ENCODE data around the gene MAN1C1.

DNA sequence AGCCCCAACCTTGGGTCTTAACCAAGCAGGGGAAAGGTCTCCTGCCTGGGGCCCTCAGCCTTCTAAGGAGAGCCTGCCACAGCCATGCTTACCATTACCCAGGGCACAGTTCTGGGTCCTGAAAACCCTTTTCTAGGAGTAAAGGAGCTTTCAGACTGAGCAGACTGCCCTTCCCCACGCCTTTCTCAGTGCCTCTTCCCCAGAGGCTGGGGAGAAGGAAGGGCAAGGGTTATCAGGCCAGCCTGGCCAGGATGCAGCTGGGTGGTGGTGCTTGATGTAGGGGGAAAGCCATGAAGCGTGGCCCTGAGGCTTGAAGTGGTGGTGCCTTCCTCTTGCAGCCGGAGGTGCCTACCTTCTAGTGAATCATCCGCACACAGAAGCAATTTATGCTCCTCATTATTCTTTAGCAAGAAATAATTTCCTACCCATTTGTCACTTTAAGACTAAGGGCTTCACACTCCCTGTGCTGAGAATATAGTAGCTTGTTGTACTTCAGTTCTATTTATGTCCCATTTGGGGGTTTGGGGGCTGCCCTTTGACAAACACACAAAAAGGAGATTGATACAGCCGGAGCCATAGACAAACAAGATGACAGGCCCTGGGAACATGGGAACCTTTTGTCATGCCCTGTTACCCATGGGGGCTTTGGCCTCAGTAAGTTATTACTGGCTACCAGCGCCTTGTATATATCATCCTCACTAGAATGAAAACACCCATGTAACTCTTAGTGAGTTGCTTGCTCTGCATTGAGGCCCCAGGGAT, 40.7 kb downstream of the MAN1C1 start:
- TF ChIP-seq, protein P1, sequence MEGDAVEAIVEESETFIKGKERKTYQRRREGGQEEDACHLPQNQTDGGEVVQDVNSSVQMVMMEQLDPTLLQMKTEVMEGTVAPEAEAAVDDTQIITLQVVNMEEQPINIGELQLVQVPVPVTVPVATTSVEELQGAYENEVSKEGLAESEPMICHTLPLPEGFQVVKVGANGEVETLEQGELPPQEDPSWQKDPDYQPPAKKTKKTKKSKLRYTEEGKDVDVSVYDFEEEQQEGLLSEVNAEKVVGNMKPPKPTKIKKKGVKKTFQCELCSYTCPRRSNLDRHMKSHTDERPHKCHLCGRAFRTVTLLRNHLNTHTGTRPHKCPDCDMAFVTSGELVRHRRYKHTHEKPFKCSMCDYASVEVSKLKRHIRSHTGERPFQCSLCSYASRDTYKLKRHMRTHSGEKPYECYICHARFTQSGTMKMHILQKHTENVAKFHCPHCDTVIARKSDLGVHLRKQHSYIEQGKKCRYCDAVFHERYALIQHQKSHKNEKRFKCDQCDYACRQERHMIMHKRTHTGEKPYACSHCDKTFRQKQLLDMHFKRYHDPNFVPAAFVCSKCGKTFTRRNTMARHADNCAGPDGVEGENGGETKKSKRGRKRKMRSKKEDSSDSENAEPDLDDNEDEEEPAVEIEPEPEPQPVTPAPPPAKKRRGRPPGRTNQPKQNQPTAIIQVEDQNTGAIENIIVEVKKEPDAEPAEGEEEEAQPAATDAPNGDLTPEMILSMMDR (IDR thresholded peaks at IDR 0.05; ENCODE audit: poor library complexity, severe bottlenecking), result no peak
- TF ChIP-seq POLR2AphosphoS5 (IDR thresholded peaks at IDR 0.05) (no peak), EP300 (conservative IDR thresholded peaks at IDR 0.05; ENCODE audit: poor library complexity, severe bottlenecking) (no peak), MXI1 (conservative IDR thresholded peaks at IDR 0.05; ENCODE audit: poor library complexity, severe bottlenecking) (no peak), EZH2 (IDR thresholded peaks at IDR 0.05; ENCODE audit: borderline replicate concordance, insufficient read depth, low read length, poor library complexity, severe bottlenecking) (no peak), TAF1 (IDR thresholded peaks at IDR 0.05; ENCODE audit: low read depth) (no peak), REST (IDR thresholded peaks at IDR 0.05; ENCODE audit: borderline replicate concordance) (no peak), RAD21 (conservative IDR thresholded peaks at IDR 0.05) (no peak)
